ENCODE results near the gene DPY19L1.
"Not testable (repeated sequence)": the region's sequence is repeated elsewhere in the genome, so short reads cannot be mapped to it uniquely, and the experiment has no call there.

- not testable (repeated sequence) for TF ChIP-seq CTCF, POLR2A (IDR thresholded peaks at IDR 0.05)
These were observed 119.8 kb downstream of the DPY19L1 start for GRCh38 chr7:34917515-34917914.

Measured in adrenal gland (tissue), 5 donors.